Liver (tissue), 9 donors: Measurements from ENCODE around the gene ACYP2. TPM values are rescaled to one million over a fixed set of nuclear protein-coding genes. Genes with fewer than 3 reads are reported as not detected.

Source experiments
- DNase-seq: peaks from one replicate; pipeline ENCODE4 v3.0.0-alpha.2; 2017; ENCODE audit warnings: low spot score
- H3K27ac ChIP-seq, 2 donors: one replicate each; pipeline ENCODE4 v1.7.0; 2013; ENCODE audit warnings: inconsistent platforms in 2 of 2, low read length in 2 of 2, control low read depth in 1 of 2, low read depth in 1 of 2, mild to moderate bottlenecking in 1 of 2
- H3K27me3 ChIP-seq, 4 donors: one replicate each; pipeline versions ENCODE4 v1.6.1 to v1.7.0; 2013; ENCODE audit warnings: low read length in 3 of 4, inconsistent platforms in 1 of 4, mild to moderate bottlenecking in 1 of 4, moderate library complexity in 1 of 4; ENCODE audit not compliant: control insufficient read depth in 4 of 4, insufficient read depth in 4 of 4
- H3K36me3 ChIP-seq, 4 donors: one replicate each; pipeline versions ENCODE4 v1.6.1 to v1.7.0; 2013; ENCODE audit warnings: low read length in 3 of 4, mild to moderate bottlenecking in 3 of 4, low read depth in 1 of 4, moderate library complexity in 1 of 4; ENCODE audit not compliant: control insufficient read depth in 4 of 4, insufficient read depth in 3 of 4
- H3K4me1 ChIP-seq, 4 donors: one replicate each; pipeline versions ENCODE4 v1.6.1 to v1.7.0; 2013; ENCODE audit warnings: low read length in 3 of 4, mild to moderate bottlenecking in 3 of 4, moderate library complexity in 1 of 4; ENCODE audit not compliant: control insufficient read depth in 4 of 4, insufficient read depth in 4 of 4
- H3K4me3 ChIP-seq, 3 donors: one replicate each; pipeline versions ENCODE4 v1.6.1 to v1.7.0; 2013; ENCODE audit warnings: low read length in 3 of 3, control low read depth in 1 of 3, low read depth in 1 of 3, mild to moderate bottlenecking in 1 of 3
- H3K9ac ChIP-seq, 2 donors: one replicate each; pipeline ENCODE4 v1.7.0; 2013; ENCODE audit warnings: low read length in 2 of 2, mild to moderate bottlenecking in 2 of 2, moderate library complexity in 2 of 2, control low read depth in 1 of 2, low read depth in 1 of 2
- H3K9me3 ChIP-seq, 4 donors: one replicate each; pipeline versions ENCODE4 v1.6.1 to v1.7.0; 2013; ENCODE audit warnings: low read length in 3 of 4; ENCODE audit not compliant: control insufficient read depth in 4 of 4
- ATF3 ChIP-seq: IDR thresholded peaks from 2 replicates; pipeline ENCODE4 v1.6.1; 2016; ENCODE audit warnings: antibody characterized with exemption
- CTCF ChIP-seq: fragments of 150-350 bp; IDR thresholded peaks from 2 replicates; pipeline ENCODE4 v1.5.1; 2017; ENCODE audit warnings: improper control_type of control experiment, low read depth, low read length; ENCODE audit not compliant: missing input control
- EGR1 ChIP-seq, 2 donors: IDR thresholded peaks; 2 replicates each; pipeline ENCODE4 v1.6.1; 2016 to 2018; ENCODE audit warnings: antibody characterized with exemption in 2 of 2, low read depth in 2 of 2
- FOXA2 ChIP-seq: IDR thresholded peaks from 2 replicates; pipeline ENCODE4 v1.6.1; 2016; ENCODE audit warnings: antibody characterized with exemption
- HNF4A ChIP-seq, 2 donors: conservative IDR thresholded peaks; 2 replicates each; pipeline ENCODE4 v1.6.1; 2016; ENCODE audit warnings: antibody characterized with exemption in 2 of 2, mild to moderate bottlenecking in 2 of 2
- HNF4G ChIP-seq: IDR thresholded peaks from 2 replicates; pipeline ENCODE4 v1.6.1; 2016; ENCODE audit warnings: antibody characterized with exemption
- JUND ChIP-seq, 2 donors: IDR thresholded peaks; 2 replicates each; pipeline ENCODE4 v1.6.1; 2016; ENCODE audit warnings: antibody characterized with exemption in 2 of 2
- MAX ChIP-seq: IDR thresholded peaks from 2 replicates; pipeline ENCODE4 v1.6.1; 2016; ENCODE audit warnings: antibody characterized with exemption
- NR2F2 ChIP-seq: IDR thresholded peaks from 2 replicates; pipeline ENCODE4 v1.6.1; 2016; ENCODE audit warnings: antibody characterized with exemption
- RAD21 ChIP-seq, 2 donors: IDR thresholded peaks; 2 replicates each; pipeline ENCODE4 v1.6.1; 2016; ENCODE audit warnings: antibody characterized with exemption in 2 of 2, mild to moderate bottlenecking in 2 of 2
- REST ChIP-seq: IDR thresholded peaks from 2 replicates; pipeline ENCODE4 v1.6.1; 2016; ENCODE audit warnings: antibody characterized with exemption, mild to moderate bottlenecking
- RXRA ChIP-seq, 2 donors: IDR thresholded peaks; 2 replicates each; pipeline ENCODE4 v1.6.1; 2017 to 2018; ENCODE audit warnings: antibody characterized with exemption in 2 of 2, mild to moderate bottlenecking in 1 of 2
- SP1 ChIP-seq: IDR thresholded peaks from 2 replicates; pipeline ENCODE4 v1.6.1; 2018; ENCODE audit warnings: antibody characterized with exemption, mild to moderate bottlenecking
- TAF1 ChIP-seq: conservative IDR thresholded peaks from 2 replicates; pipeline ENCODE4 v1.6.1; 2016; ENCODE audit warnings: antibody characterized with exemption, mild to moderate bottlenecking
- YY1 ChIP-seq: IDR thresholded peaks from 2 replicates; pipeline ENCODE4 v1.6.1; 2016; ENCODE audit warnings: antibody characterized with exemption, mild to moderate bottlenecking
- ZBTB33 ChIP-seq: IDR thresholded peaks from 2 replicates; pipeline ENCODE4 v1.6.1; 2016; ENCODE audit warnings: antibody characterized with exemption
- WGBS: extraction: QIAGEN DNeasy Blood & Tissue Kit; methylation state at CpG from one replicate; pipeline ENCODE4 v1.1.7; 2013; 5-methylcytosine and 5-hydroxymethylcytosine counted together
- polyA plus RNA-seq, 2 donors: library from polyadenylated mRNA; stranded (reverse) in 1 of 2; unstranded in 1 of 2; fragments of 200-250 nt in 1 of 2; fragments of >200 nt in 1 of 2; fragmentation: Nextera tagmentation in 1 of 2; extraction: Ambion mirVana in 1 of 2; gene quantifications; one replicate each; pipeline versions ENCODE4 v1.2.1 to v1.2.3, GENCODE V29; 2013 to 2015
- total RNA-seq, 2 donors: library from RNA; depleted of rRNA; stranded (reverse); fragments of >200 nt; gene quantifications; one replicate each; pipeline ENCODE4 v1.2.3, GENCODE V29; 2014
- donor health status: healthy.
- donor health status: healthy.
- donor health status: healthy.
- donor health status: healthy.
- donor health status: healthy.

The ACYP2 gene
- total and polyA plus RNA-seq, 4 donors: 13.1 to 44.3 (median 15.4) TPM

- H3K4me3 ChIP-seq: no peak overlapping the region
- TF ChIP-seq HNF4G (no peak), FOXA2 (no peak), MAX (no peak), REST (no peak), CTCF (no peak), ZBTB33 (no peak), ATF3 (no peak), NR2F2 (no peak), SP1 (no peak)
- peaks cover 0 to 3% (median 0%) of the 10 kb centered on the region in 4 donors for H3K9me3 ChIP-seq
- 92% methylated on average over 2 of the region's 2 CpGs for WGBS
- no peaks in the 10 kb centered on the region for H3K36me3 ChIP-seq
- no peaks in the 10 kb centered on the region for H3K4me1 ChIP-seq
- no peak overlapping the region for H3K27ac ChIP-seq
- H3K27me3 ChIP-seq: no peaks in the 10 kb centered on the region
- DNase-seq: no peak
- no peak overlapping the region for H3K9ac ChIP-seq
Measured at GRCh38 chr2:54258166-54258565, 142.8 kb downstream of the ACYP2 start.

GRCh38 chr2:54259413-54260240 lies 144.2 kb downstream of the ACYP2 start:
- Histone ChIP-seq H3K4me1 (no peaks in the 10 kb centered on the region), H3K27ac (no peak overlapping the region), H3K27me3 (no peaks in the 10 kb centered on the region), H3K36me3 (no peaks in the 10 kb centered on the region), H3K9ac (no peak overlapping the region), H3K4me3 (no peak overlapping the region), H3K9me3 (peaks cover 0 to 3% (median 0%) of the 10 kb centered on the region in 4 donors)
- 93% methylated on average over 6 of the region's 6 CpGs for WGBS
- no peak for DNase-seq
- no peak for TF ChIP-seq JUND (IDR thresholded peaks at IDR 0.05)
- no peak for TF ChIP-seq TAF1
- TF ChIP-seq HNF4A (conservative IDR thresholded peaks at IDR 0.05): no peak
- no peak for TF ChIP-seq YY1
- no peak for TF ChIP-seq HNF4G
- TF ChIP-seq RXRA (IDR thresholded peaks at IDR 0.05): no peak
- no peak for TF ChIP-seq ATF3
- TF ChIP-seq RAD21 (IDR thresholded peaks at IDR 0.05): no peak
- no peak for TF ChIP-seq MAX
- TF ChIP-seq EGR1 (IDR thresholded peaks at IDR 0.05; ENCODE audit: low read depth in 2 of 2): no peak
- no peak for TF ChIP-seq ZBTB33
